Measurements from ENCODE around the gene HDAC10. TPM values are rescaled to one million over a fixed set of nuclear protein-coding genes. Genes with fewer than 3 reads are reported as not detected.
A peak's percentile ranks its signal among the peaks of the same experiment; 100 is the strongest.

The HDAC10 gene
- total RNA-seq, 4 donors from 2014 or later, result 1.2 to 40.5 (median 20.6) TPM

GRCh38 chr22:50242406-50242949 is 8.6 kb downstream of the HDAC10 start:
- H3K27ac ChIP-seq, result no peak overlapping the region
- no peak for TF ChIP-seq POLR2A (IDR thresholded peaks at IDR 0.05)
- no peak for TF ChIP-seq CTCF (IDR thresholded peaks at IDR 0.05)
- H3K36me3 ChIP-seq, result no peaks in the 10 kb centered on the region
- H3K4me3 ChIP-seq, result peak overlapping the region; percentile 67 to 87
- no peak for DNase-seq
- H3K27me3 ChIP-seq, result no peaks in the 10 kb centered on the region
- intact Hi-C loops (cut with DNase I; ENCODE audit: low total_unique reads), result no loop called here
- no peaks in the 10 kb centered on the region for H3K9me3 ChIP-seq
- H3K4me1 ChIP-seq, result peaks cover 3 to 41% of the 10 kb centered on the region in 2 donors

- no peaks in the 10 kb centered on the region for H3K27me3 ChIP-seq
- no peak for TF ChIP-seq POLR2A (IDR thresholded peaks at IDR 0.05)
- TF ChIP-seq CTCF (IDR thresholded peaks at IDR 0.05), result no peak
- H3K9me3 ChIP-seq, result no peaks in the 10 kb centered on the region
- H3K4me1 ChIP-seq, result peaks cover 3 to 24% of the 10 kb centered on the region in 2 donors
- no peak overlapping the region for H3K27ac ChIP-seq
- no peak overlapping the region for H3K4me3 ChIP-seq
- intact Hi-C loops (cut with DNase I; ENCODE audit: low total_unique reads), result no loop called here
- no peak for DNase-seq
- no peaks in the 10 kb centered on the region for H3K36me3 ChIP-seq
These were observed 12.3 kb downstream of the HDAC10 start for GRCh38 chr22:50238755-50239154.

GRCh38 chr22:50236731-50237409 is 14.2 kb downstream of the HDAC10 start:
- Histone ChIP-seq H3K4me1 (peaks cover 0 to 7% of the 10 kb centered on the region in 2 donors), H3K36me3 (no peaks in the 10 kb centered on the region), H3K4me3 (no peak overlapping the region), H3K27ac (no peak overlapping the region), H3K9me3 (no peaks in the 10 kb centered on the region), H3K27me3 (no peaks in the 10 kb centered on the region)
- TF ChIP-seq POLR2A (IDR thresholded peaks at IDR 0.05) (no peak), CTCF (IDR thresholded peaks at IDR 0.05) (no peak)
- intact Hi-C loops (cut with DNase I; ENCODE audit: low total_unique reads), result no loop called here
- DNase-seq, result no peak

- Histone ChIP-seq H3K36me3 (no peaks in the 10 kb centered on the region), H3K27me3 (no peaks in the 10 kb centered on the region), H3K9me3 (no peaks in the 10 kb centered on the region), H3K4me3 (no peak overlapping the region), H3K27ac (no peak overlapping the region), H3K4me1 (no peaks in the 10 kb centered on the region)
- intact Hi-C loops (cut with DNase I; ENCODE audit: low total_unique reads), result no loop called here
- DNase-seq, result no peak
- TF ChIP-seq CTCF (IDR thresholded peaks at IDR 0.05) (no peak), POLR2A (IDR thresholded peaks at IDR 0.05) (no peak)
These were observed 17.8 kb downstream of the HDAC10 start for GRCh38 chr22:50233223-50233622.

- H3K36me3 ChIP-seq, result no peaks in the 10 kb centered on the region
- H3K27me3 ChIP-seq, result no peaks in the 10 kb centered on the region
- H3K4me3 ChIP-seq, result no peak overlapping the region
- no peaks in the 10 kb centered on the region for H3K9me3 ChIP-seq
- intact Hi-C loops (cut with DNase I; ENCODE audit: low total_unique reads), result no loop called here
- H3K27ac ChIP-seq, result no peak overlapping the region
- no peak for DNase-seq
- no peaks in the 10 kb centered on the region for H3K4me1 ChIP-seq
- TF ChIP-seq POLR2A (IDR thresholded peaks at IDR 0.05), result no peak
- TF ChIP-seq CTCF (IDR thresholded peaks at IDR 0.05), result no peak
These were observed 18.4 kb downstream of the HDAC10 start for GRCh38 chr22:50232481-50233151.
